Measurements from ENCODE around the gene SGSM2.

- TF ChIP-seq, protein P1, sequence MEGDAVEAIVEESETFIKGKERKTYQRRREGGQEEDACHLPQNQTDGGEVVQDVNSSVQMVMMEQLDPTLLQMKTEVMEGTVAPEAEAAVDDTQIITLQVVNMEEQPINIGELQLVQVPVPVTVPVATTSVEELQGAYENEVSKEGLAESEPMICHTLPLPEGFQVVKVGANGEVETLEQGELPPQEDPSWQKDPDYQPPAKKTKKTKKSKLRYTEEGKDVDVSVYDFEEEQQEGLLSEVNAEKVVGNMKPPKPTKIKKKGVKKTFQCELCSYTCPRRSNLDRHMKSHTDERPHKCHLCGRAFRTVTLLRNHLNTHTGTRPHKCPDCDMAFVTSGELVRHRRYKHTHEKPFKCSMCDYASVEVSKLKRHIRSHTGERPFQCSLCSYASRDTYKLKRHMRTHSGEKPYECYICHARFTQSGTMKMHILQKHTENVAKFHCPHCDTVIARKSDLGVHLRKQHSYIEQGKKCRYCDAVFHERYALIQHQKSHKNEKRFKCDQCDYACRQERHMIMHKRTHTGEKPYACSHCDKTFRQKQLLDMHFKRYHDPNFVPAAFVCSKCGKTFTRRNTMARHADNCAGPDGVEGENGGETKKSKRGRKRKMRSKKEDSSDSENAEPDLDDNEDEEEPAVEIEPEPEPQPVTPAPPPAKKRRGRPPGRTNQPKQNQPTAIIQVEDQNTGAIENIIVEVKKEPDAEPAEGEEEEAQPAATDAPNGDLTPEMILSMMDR (IDR thresholded peaks at IDR 0.05) = no peak
- TF ChIP-seq POLR2A (IDR thresholded peaks at IDR 0.05) = no peak
Observed at GRCh38 chr17:2344528-2344927, 7.2 kb downstream of the SGSM2 start.

Data from lower leg skin (tissue), 3 donors.